ENCODE data around the gene TMEM259. TPM values are rescaled to one million over a fixed set of nuclear protein-coding genes. Genes with fewer than 3 reads are reported as not detected.
A peak's percentile ranks its signal among the peaks of the same experiment; 100 is the strongest.

TMEM259 gene
- total and polyA plus RNA-seq, 2 donors from 2014 or later = 129 to 180 TPM

DNA sequence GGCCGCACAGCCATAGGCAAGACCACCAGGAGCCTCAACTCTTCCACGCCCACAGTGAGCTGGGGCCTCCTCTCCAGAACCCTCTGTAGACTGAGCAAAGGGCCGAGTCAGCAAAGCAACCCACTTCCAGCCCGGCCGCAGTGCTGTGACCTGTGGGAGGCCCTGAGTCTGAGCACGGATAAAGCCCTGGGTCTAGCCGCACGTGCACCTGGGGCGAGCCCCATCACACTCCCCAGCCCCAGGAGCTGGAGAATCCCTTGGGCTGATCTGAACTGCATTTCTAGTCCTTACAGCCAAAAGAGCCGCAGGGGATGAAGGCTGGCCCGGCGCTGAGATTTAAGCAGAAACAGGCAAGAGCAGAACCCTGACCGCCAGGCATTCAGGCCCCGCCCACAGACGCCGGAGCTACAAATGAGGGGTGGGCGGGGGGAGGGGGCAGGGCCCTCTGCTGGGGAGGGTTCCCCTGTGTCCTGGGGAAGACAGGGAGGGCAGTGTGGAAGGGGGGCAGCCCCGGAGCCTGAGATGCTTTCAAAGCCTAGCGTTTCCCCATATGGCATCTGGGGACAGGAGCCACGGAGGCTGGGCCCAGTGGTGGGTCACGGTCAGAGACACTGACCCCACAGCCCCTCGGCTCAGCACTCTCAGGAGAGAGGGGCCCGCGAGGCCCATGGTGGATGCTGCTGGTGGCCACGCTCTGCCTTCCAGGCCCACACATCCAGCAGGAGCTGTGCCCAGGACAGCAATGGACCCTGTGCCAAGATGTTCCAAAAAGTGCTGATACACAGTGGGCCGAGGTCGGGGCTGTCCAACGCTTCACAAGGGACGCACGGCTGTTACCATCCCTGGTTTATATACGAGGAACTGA, 4.9 kb downstream of the TMEM259 start:
- H3K9ac ChIP-seq (ENCODE audit: low read length in 3 of 3) = no peak overlapping the region
- intact Hi-C loops (cut with DNase I) = no loop called here
- H3K9me3 ChIP-seq (ENCODE audit: control insufficient read depth in 2 of 3, insufficient read depth in 1 of 3, low read length in 3 of 3) = no peaks in the 10 kb centered on the region
- FAIRE-seq (no peak), DNase-seq (peak in 1 of 5 donors; percentile 73)
- no peaks in the 10 kb centered on the region for H3K27me3 ChIP-seq (ENCODE audit: control insufficient read depth, insufficient read depth, low read length)
- H3K4me3 ChIP-seq (ENCODE audit: low read length in 3 of 3) = no peak overlapping the region
- H3K4me1 ChIP-seq (ENCODE audit: control insufficient read depth in 2 of 3, insufficient read depth in 2 of 3, low read depth in 1 of 3, low read length in 3 of 3) = peaks cover 0 to 46% (median 8%) of the 10 kb centered on the region in 3 donors
- H3K36me3 ChIP-seq (ENCODE audit: control insufficient read depth in 2 of 3, insufficient read depth in 3 of 3, low read length in 3 of 3) = peaks cover 0 to 10% (median 0%) of the 10 kb centered on the region in 3 donors
- TF ChIP-seq, protein P1, sequence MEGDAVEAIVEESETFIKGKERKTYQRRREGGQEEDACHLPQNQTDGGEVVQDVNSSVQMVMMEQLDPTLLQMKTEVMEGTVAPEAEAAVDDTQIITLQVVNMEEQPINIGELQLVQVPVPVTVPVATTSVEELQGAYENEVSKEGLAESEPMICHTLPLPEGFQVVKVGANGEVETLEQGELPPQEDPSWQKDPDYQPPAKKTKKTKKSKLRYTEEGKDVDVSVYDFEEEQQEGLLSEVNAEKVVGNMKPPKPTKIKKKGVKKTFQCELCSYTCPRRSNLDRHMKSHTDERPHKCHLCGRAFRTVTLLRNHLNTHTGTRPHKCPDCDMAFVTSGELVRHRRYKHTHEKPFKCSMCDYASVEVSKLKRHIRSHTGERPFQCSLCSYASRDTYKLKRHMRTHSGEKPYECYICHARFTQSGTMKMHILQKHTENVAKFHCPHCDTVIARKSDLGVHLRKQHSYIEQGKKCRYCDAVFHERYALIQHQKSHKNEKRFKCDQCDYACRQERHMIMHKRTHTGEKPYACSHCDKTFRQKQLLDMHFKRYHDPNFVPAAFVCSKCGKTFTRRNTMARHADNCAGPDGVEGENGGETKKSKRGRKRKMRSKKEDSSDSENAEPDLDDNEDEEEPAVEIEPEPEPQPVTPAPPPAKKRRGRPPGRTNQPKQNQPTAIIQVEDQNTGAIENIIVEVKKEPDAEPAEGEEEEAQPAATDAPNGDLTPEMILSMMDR (IDR thresholded peaks at IDR 0.05; ENCODE audit: borderline replicate concordance, extremely low read depth, insufficient read depth) = no peak
- no peak overlapping the region for H3K27ac ChIP-seq (ENCODE audit: low read depth in 2 of 2, low read length in 2 of 2)

DNA sequence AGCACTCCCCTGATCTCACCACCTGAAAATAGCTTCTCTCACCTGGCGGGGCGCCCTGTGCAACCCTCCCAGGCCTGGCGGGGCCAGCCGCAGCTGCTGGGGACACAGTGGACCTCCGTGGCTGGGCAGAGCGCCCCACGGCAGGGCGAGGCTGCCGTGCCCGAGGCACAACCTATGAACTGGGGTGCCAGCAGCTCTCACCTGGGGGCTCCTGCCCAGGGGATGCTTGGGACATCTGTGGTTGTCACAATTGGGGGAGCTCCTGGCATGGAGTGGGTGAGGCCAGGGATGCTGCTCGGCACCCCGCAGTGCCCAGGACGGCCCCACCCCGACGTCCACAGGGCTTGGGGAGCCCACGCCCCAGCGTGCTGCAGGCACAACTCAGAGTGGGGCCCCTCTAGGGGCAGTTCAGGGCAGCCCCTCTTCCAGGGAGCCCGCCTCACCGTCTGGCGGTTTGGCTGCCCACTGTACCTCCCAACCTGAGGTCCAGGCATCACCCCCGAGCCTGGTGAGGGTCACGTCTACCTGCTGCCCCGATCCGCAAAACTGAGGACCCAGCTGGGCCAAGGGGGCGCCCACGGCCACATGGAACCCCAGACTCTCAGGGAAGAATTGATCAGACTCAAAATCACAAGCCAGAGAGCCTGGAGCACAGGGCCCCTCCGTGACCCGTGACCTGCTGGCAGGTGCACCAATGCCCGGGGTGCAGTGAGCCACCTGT, 5.7 kb downstream of the TMEM259 start:
- no peak overlapping the region for H3K27ac ChIP-seq (ENCODE audit: low read depth in 2 of 2, low read length in 2 of 2)
- H3K4me3 ChIP-seq (ENCODE audit: low read length in 3 of 3) = no peak overlapping the region
- intact Hi-C loops (cut with DNase I) = no loop called here
- no peak for FAIRE-seq
- TF ChIP-seq, protein P1 (IDR thresholded peaks at IDR 0.05; ENCODE audit: borderline replicate concordance, extremely low read depth, insufficient read depth) = no peak
- no peaks in the 10 kb centered on the region for H3K27me3 ChIP-seq (ENCODE audit: control insufficient read depth, insufficient read depth, low read length)
- peaks cover 0 to 10% (median 0%) of the 10 kb centered on the region in 3 donors for H3K36me3 ChIP-seq (ENCODE audit: control insufficient read depth in 2 of 3, insufficient read depth in 3 of 3, low read length in 3 of 3)
- DNase-seq = peak in 1 of 5 donors; percentile 74
- peaks cover 0 to 44% (median 8%) of the 10 kb centered on the region in 3 donors for H3K4me1 ChIP-seq (ENCODE audit: control insufficient read depth in 2 of 3, insufficient read depth in 2 of 3, low read depth in 1 of 3, low read length in 3 of 3)
- H3K9me3 ChIP-seq (ENCODE audit: control insufficient read depth in 2 of 3, insufficient read depth in 1 of 3, low read length in 3 of 3) = no peaks in the 10 kb centered on the region
- H3K9ac ChIP-seq (ENCODE audit: low read length in 3 of 3) = no peak overlapping the region

DNA sequence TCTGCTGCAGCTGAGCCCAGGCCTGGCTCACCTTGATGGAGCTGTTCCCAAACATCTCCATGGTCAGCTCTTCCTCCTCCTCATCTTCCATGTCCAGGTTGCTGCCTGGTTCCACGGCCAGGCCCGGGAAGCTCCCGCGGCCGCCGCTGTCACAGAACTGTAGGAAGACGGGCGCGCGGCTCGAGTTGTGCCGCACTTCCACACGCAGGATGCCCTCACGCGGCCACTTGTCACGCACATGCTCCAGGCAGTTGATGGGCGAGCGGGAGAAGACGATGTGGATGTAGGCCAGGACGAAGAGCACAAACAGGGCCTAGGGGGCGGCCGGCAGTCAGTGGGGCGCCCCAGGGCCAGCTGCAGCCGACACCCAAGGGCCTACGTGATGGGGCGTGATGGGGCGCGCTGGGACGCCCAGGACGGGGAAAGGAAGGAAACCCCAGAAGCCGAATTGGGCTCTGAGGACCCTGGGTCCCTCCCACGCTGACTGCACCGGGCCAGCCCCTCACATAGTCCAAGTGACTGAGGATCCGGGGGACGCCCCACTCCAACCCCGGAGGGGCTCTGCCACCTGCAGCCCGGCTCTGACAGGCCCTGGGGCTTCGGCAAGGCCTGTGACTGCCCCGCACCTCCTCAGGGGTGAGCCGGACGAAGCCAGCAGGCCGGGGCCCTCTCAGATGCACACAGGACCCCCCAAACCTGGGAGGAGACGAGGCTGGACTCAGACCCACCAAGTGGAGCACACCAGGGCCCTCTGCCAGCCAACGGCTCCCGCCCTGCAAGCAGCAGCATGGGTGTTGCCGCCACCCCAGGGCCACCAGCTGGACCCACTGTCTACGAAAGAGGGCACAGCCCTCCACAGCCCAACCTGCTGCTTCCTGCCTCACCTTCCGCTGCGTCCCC, 6.5 kb downstream of the TMEM259 start:
- no peak overlapping the region for H3K9ac ChIP-seq (ENCODE audit: low read length in 3 of 3)
- no peak overlapping the region for H3K4me3 ChIP-seq (ENCODE audit: low read length in 3 of 3)
- FAIRE-seq (no peak), DNase-seq (peak in 1 of 5 donors; percentile 68)
- TF ChIP-seq, protein P1 (IDR thresholded peaks at IDR 0.05; ENCODE audit: borderline replicate concordance, extremely low read depth, insufficient read depth) = no peak
- no peaks in the 10 kb centered on the region for H3K27me3 ChIP-seq (ENCODE audit: control insufficient read depth, insufficient read depth, low read length)
- intact Hi-C loops (cut with DNase I) = no loop called here
- no peak overlapping the region for H3K27ac ChIP-seq (ENCODE audit: low read depth in 2 of 2, low read length in 2 of 2)
- H3K9me3 ChIP-seq (ENCODE audit: control insufficient read depth in 2 of 3, insufficient read depth in 1 of 3, low read length in 3 of 3) = no peaks in the 10 kb centered on the region
- peaks cover 0 to 36% (median 5%) of the 10 kb centered on the region in 3 donors for H3K4me1 ChIP-seq (ENCODE audit: control insufficient read depth in 2 of 3, insufficient read depth in 2 of 3, low read depth in 1 of 3, low read length in 3 of 3)
- H3K36me3 ChIP-seq (ENCODE audit: control insufficient read depth in 2 of 3, insufficient read depth in 3 of 3, low read length in 3 of 3) = peaks cover 0 to 10% (median 0%) of the 10 kb centered on the region in 3 donors

Measured in kidney (tissue), 14 donors.